K562 (cell line): ENCODE data around the gene ITPR1. TPM values are rescaled to one million over a fixed set of nuclear protein-coding genes. Genes with fewer than 3 reads are reported as not detected.
A peak's percentile ranks its signal among the peaks of the same experiment; 100 is the strongest.

Source experiments
- ATAC-seq: fragments of 200-7000 bp; cut with Tn5 transposase; 3 replicates; pipeline ENCODE4 v1.9.1; 2020; ENCODE audit warnings: moderate library complexity
- BruUV-seq: library from RNA; stranded (reverse); fragments of 400-500 nt; replicated peaks from 2 replicates; lab custom pipeline; 2021; lab: Mats Ljungman, UMichigan
- CTCF ChIA-PET: fragments of 300-600 bp; formaldehyde crosslinking; extraction: SDS; loops from one replicate; lab custom pipeline; 2021; ENCODE audit warnings: low intra/inter-chr PET ratio; lab: Yijun Ruan, JAX
- POLR2A ChIA-PET: fragments of 300-600, 350-650 bp; sonication (Branson Sonifier 250); formaldehyde crosslinking; extraction: SDS; loops from one replicate; lab custom pipeline; 2021; ENCODE audit warnings: antibody characterized with exemption, inconsistent platforms; lab: Yijun Ruan, JAX
- DNase-seq, 4 experiments: peaks; one replicate each; pipeline versions ENCODE4 v3.0.0 to v3.0.0-alpha.2; 2011 to 2018; ENCODE audit warnings: low spot score in 3 of 4, mixed read lengths in 3 of 4; ENCODE audit errors: extremely low read depth in 1 of 4
- FAIRE-seq: peaks from 2 replicates; lab custom pipeline; 2011; peaks lifted over from hg19 to GRCh38; lab: Jason Lieb, UNC
- H2AFZ ChIP-seq: 2 replicates; pipeline ENCODE4 v1.6.0; 2011; ENCODE audit warnings: low read depth, low read length, control low read depth, inconsistent platforms
- H3K27ac ChIP-seq: fragments of 200-600 bp; 3 replicates; pipeline ENCODE4 v1.8.0; 2011; ENCODE audit warnings: low read depth, mild to moderate bottlenecking, control low read depth, inconsistent platforms, low read length, moderate library complexity, mixed read lengths; ENCODE audit errors: extremely low read depth
- H3K27me3 ChIP-seq, 2 experiments: fragments of 300-600 bp in 1 of 2; 2 replicates in 1 of 2; 3 replicates in 1 of 2; pipeline versions ENCODE4 v1.6.0 to v1.8.0; 2011; ENCODE audit warnings: inconsistent platforms in 2 of 2, low read length in 2 of 2, mild to moderate bottlenecking in 1 of 2, mixed read lengths in 1 of 2, moderate library complexity in 1 of 2; ENCODE audit not compliant: control insufficient read depth in 2 of 2, insufficient read depth in 2 of 2
- H3K36me3 ChIP-seq: fragments of 300-600 bp; 3 replicates; pipeline ENCODE4 v1.8.0; 2011; ENCODE audit warnings: mild to moderate bottlenecking, low read length, inconsistent platforms; ENCODE audit not compliant: control insufficient read depth, insufficient read depth
- H3K4me1 ChIP-seq, 2 experiments: fragments of 200-600 bp in 1 of 2; replicated peaks in 1 of 2; 2 replicates in 1 of 2; 3 replicates in 1 of 2; pipeline versions ENCODE4 v1.5.1 to v1.8.0; 2011; ENCODE audit warnings: inconsistent platforms in 2 of 2, low read length in 2 of 2, mild to moderate bottlenecking in 1 of 2, mixed read lengths in 1 of 2, moderate library complexity in 1 of 2; ENCODE audit not compliant: control insufficient read depth in 2 of 2, insufficient read depth in 2 of 2
- H3K4me2 ChIP-seq: 2 replicates; pipeline ENCODE4 v1.6.1; 2011; ENCODE audit warnings: low read length, control low read depth, inconsistent platforms, mixed read lengths; ENCODE audit not compliant: insufficient read depth
- H3K4me3 ChIP-seq: fragments of 200-600 bp; sonication (generic), shearing (Covaris generic); 2 replicates; pipeline ENCODE4 v1.5.1; 2016; ENCODE audit warnings: control low read depth, inconsistent platforms
- H3K79me2 ChIP-seq: fragments of 200-600 bp; 3 replicates; pipeline ENCODE4 v1.8.0; 2011; ENCODE audit warnings: low read length, inconsistent platforms; ENCODE audit not compliant: control insufficient read depth, insufficient read depth
- H3K9ac ChIP-seq, 2 experiments: 2 replicates each; pipeline versions ENCODE4 v1.6.0 to v1.6.1; 2011; ENCODE audit warnings: low read depth in 2 of 2, low read length in 2 of 2, control low read depth in 1 of 2, inconsistent platforms in 1 of 2, mild to moderate bottlenecking in 1 of 2, mixed read lengths in 1 of 2; ENCODE audit not compliant: insufficient read depth in 1 of 2
- H3K9me1 ChIP-seq: one replicate; pipeline ENCODE4 v1.6.0; 2011; ENCODE audit warnings: inconsistent platforms, mild to moderate bottlenecking, low read length, moderate library complexity; ENCODE audit not compliant: control insufficient read depth, insufficient read depth
- H3K9me3 ChIP-seq: replicated peaks from 2 replicates; pipeline ENCODE4 v1.5.1; 2011; ENCODE audit warnings: low read depth, low read length, inconsistent platforms; ENCODE audit not compliant: control insufficient read depth, insufficient read depth
- H4K20me1 ChIP-seq: replicated peaks from 2 replicates; pipeline ENCODE4 v1.6.1; 2011; ENCODE audit warnings: low read length, inconsistent platforms, mixed read lengths; ENCODE audit not compliant: control insufficient read depth, insufficient read depth
- DACH1 ChIP-seq: fragments of 450-650 bp; IDR thresholded peaks from 2 replicates; pipeline ENCODE4 v1.6.1; 2018; ENCODE audit not compliant: partially characterized antibody
- ELF4 ChIP-seq: fragments of 450-650 bp; formaldehyde crosslinking; IDR thresholded peaks from 2 replicates; pipeline ENCODE4 v1.4.0; 2022; ENCODE audit warnings: missing genetic modification characterization
- EP300 ChIP-seq: IDR thresholded peaks from 2 replicates; pipeline ENCODE4 v1.6.1; 2012; ENCODE audit warnings: low read length, improper control_type of control experiment
- HBP1 ChIP-seq: fragments of 450-650 bp; formaldehyde crosslinking; IDR thresholded peaks from 2 replicates; pipeline ENCODE4 v1.4.0; 2022; ENCODE audit warnings: missing genetic modification characterization
- JUND ChIP-seq, 2 experiments: IDR thresholded peaks; 2 replicates in 1 of 2; 3 replicates in 1 of 2; pipeline ENCODE4 v1.6.1; 2011; ENCODE audit warnings: borderline replicate concordance in 2 of 2, low read depth in 2 of 2, low read length in 2 of 2, improper control_type of control experiment in 1 of 2, missing biosample characterization in 1 of 2, missing genetic modification characterization in 1 of 2, missing genetic modification reagents in 1 of 2
- TEAD1 ChIP-seq, 2 experiments: fragments of 450-650 bp in 1 of 2; sonication (generic) in 1 of 2; formaldehyde crosslinking; IDR thresholded peaks; 2 replicates each; pipeline versions ENCODE4 v1.4.0 to v1.8.0; 2020 to 2022; ENCODE audit warnings: mild to moderate bottlenecking in 2 of 2, missing genetic modification reagents in 1 of 2
- XRCC3 ChIP-seq: fragments of 450-650 bp; IDR thresholded peaks from 2 replicates; pipeline ENCODE4 v1.6.1; 2017; ENCODE audit warnings: mild to moderate bottlenecking, moderate library complexity
- ZNF644 ChIP-seq: fragments of 200-800 bp; sonication (Bioruptor generic); IDR thresholded peaks from 2 replicates; pipeline ENCODE4 v1.6.1; 2016; ENCODE audit warnings: low read depth, missing genetic modification characterization, missing compliant biosample characterization
- WGBS: fragments of 100-300 bp; shearing (Covaris generic); methylation state at CpG from one replicate; pipeline ENCODE4 v1.1.6; 2016; ENCODE audit warnings: low coverage, mixed read lengths; ENCODE audit not compliant: insufficient coverage; ENCODE audit errors: missing lambda C conversion rate; 5-methylcytosine and 5-hydroxymethylcytosine counted together
- in situ Hi-C: fragments of 300-500 bp; cut with MboI; formaldehyde crosslinking; loops from 4 replicates; pipeline ENCODE4 v1.15.0; 2018; ENCODE audit warnings: inconsistent platforms, mixed read lengths
- intact Hi-C: fragments of 100-400 bp; cut with micrococcal nuclease; formaldehyde crosslinking; loops from 2 replicates; pipeline ENCODE4 v1.14.2; 2022
- polyA plus RNA-seq, 8 experiments: library from polyadenylated mRNA; depleted of rRNA in 4 of 8; stranded (reverse) in 5 of 8; unstranded in 3 of 8; fragments of >200 nt; fragmentation: Nextera tagmentation in 2 of 8; fragmentation: Illumina TruSeq in 1 of 8; extraction: Ambion mirVana in 2 of 8; extraction: Trizol in 1 of 8; gene quantifications; 2 replicates each; pipeline versions ENCODE4 v1.2.1 to v1.2.3, GENCODE V29; 2011 to 2014; ENCODE audit warnings: inconsistent platforms in 1 of 8, missing spikeins in 1 of 8
- total RNA-seq, 7 experiments: library from RNA; depleted of rRNA in 6 of 7; stranded (reverse); fragments of >200 nt in 6 of 7; fragmentation: Illumina TruSeq in 2 of 7; extraction: Trizol in 2 of 7; gene quantifications; 2 replicates each; pipeline versions ENCODE4 v1.2.1 to v1.2.3, GENCODE V29; 2011 to 2021; ENCODE audit warnings: low replicate concordance in 1 of 7

ITPR1 gene
- total and polyA plus RNA-seq, 9 of the 15 experiments (the other 6 are each of a cell fraction or from before 2014, with no cell fraction given): 22.4 to 40.0 (median 27.4) TPM

DNA sequence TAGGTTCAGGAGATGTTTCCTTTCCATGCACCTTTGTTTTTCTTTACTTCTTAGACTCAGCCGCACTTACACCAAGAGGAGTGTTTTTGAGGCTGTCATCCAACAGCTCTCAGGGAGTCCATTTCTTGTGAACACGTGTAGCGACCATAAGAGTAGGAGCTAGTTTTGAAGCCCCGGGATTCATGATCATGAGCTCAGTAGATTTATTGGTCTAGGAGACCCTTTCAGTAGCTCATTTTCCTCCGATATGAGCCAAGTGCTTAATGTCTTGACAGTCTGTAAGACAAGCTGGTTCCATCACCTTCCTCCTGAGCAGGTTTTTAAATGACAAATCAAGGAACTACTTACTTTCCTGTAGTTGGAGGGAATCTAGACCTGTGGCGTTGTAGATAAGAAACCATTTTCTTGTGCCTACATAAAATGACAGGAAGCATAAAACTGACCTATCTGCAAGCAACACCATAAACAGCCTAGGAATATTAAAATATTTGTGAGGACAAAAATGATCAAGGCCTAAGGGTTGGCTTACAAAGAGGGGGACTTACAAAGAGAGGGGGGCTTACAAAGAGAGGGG lies 313.5 kb downstream of the ITPR1 start (continued):
- 0 out of 2 replicates have a peak, but pooled peaks have one; percentile 31 for TF ChIP-seq ZNF644
- TF ChIP-seq JUND (IDR thresholded peaks at IDR 0.05; ENCODE audit: borderline replicate concordance, low read depth, low read length): no peak
- TF ChIP-seq JUND (tag; IDR thresholded peaks at IDR 0.05; ENCODE audit: borderline replicate concordance, low read depth, low read length): peak; percentile 11; the same call in 1 of the 3 replicates
- TF ChIP-seq ELF4 (CRISPR knock-in tag): no peak
- no peak for TF ChIP-seq HBP1 (CRISPR knock-in tag)

- POLR2A ChIA-PET: interaction anchor here (0.9 to 4.1 kb wide), 5 partner anchors 7 to 169 kb away, joined by 3 to 20 read pairs (median 4); no protein-coding TSS in a partner anchor
- peak; percentile 62 for FAIRE-seq
These were observed 314.5 kb downstream of the ITPR1 start for GRCh38 chr3:4807381-4808280.

More at GRCh38 chr3:4807381-4808280, 314.5 kb downstream of the ITPR1 start:
- peak in 1 of 2 experiments; percentile 37; a peak in 1 of 4 replicates for TF ChIP-seq TEAD1 (CRISPR knock-in tag; IDR thresholded peaks at IDR 0.05)
- TF ChIP-seq XRCC3: no peak
- TF ChIP-seq DACH1: no peak
- TF ChIP-seq EP300: no peak
- H2AFZ ChIP-seq: peak overlapping the region; percentile 73
- no peak overlapping the region for H3K27ac ChIP-seq
- no peak overlapping the region for H3K4me3 ChIP-seq
- no peaks in the 10 kb centered on the region for H4K20me1 ChIP-seq
- CTCF ChIA-PET: no interaction called here
- 66% methylated on average over 13 of the region's 13 CpGs for WGBS
- H3K9me1 ChIP-seq: no peaks in the 10 kb centered on the region
- intact Hi-C loops: no loop called here
- no peaks in the 10 kb centered on the region for H3K79me2 ChIP-seq
- H3K4me2 ChIP-seq: no peak overlapping the region
- no peaks in the 10 kb centered on the region for H3K9me3 ChIP-seq
- no peak overlapping the region for H3K9ac ChIP-seq
- H3K36me3 ChIP-seq: peaks cover 2% of the 10 kb centered on the region; the same call in 1 of the 3 replicates
- no peaks in the 10 kb centered on the region for H3K27me3 ChIP-seq
- no TSS peak for BruUV-seq
- ATAC-seq (peak; percentile 58), DNase-seq (no peak)
- in situ Hi-C loops: no loop called here
- peaks cover 0 to 36% of the 10 kb centered on the region in 2 experiments; a peak in 4 of 5 replicates for H3K4me1 ChIP-seq
